Osteoblast (primary cell): ENCODE measurements around the gene ARMC9. TPM values are rescaled to one million over a fixed set of nuclear protein-coding genes. Genes with fewer than 3 reads are reported as not detected.
A peak's percentile ranks its signal among the peaks of the same experiment; 100 is the strongest.

Source experiments
- DNase-seq: peaks from one replicate; pipeline ENCODE4 v3.0.0; 2011; ENCODE audit warnings: low spot score, mixed read lengths; ENCODE audit not compliant: insufficient read length; ENCODE audit errors: missing footprints
- H2AFZ ChIP-seq: 2 replicates; pipeline ENCODE4 v1.6.0; 2011; ENCODE audit warnings: mild to moderate bottlenecking, low read length
- H3K27ac ChIP-seq: 2 replicates; pipeline ENCODE4 v1.5.1; 2011; ENCODE audit warnings: mild to moderate bottlenecking, low read depth, low read length, moderate library complexity
- H3K27me3 ChIP-seq: 2 replicates; pipeline ENCODE4 v1.6.0; 2012; ENCODE audit warnings: mild to moderate bottlenecking, control low read depth, inconsistent platforms, low read length, moderate library complexity; ENCODE audit not compliant: insufficient read depth
- H3K36me3 ChIP-seq: 2 replicates; pipeline ENCODE4 v1.5.1; 2011; ENCODE audit warnings: mild to moderate bottlenecking, low read length, control low read depth, moderate library complexity; ENCODE audit not compliant: insufficient read depth
- H3K4me1 ChIP-seq: 2 replicates; pipeline ENCODE4 v1.5.1; 2011; ENCODE audit warnings: mild to moderate bottlenecking, low read length, control low read depth, moderate library complexity; ENCODE audit not compliant: insufficient read depth
- H3K4me2 ChIP-seq: 2 replicates; pipeline ENCODE4 v1.6.0; 2011; ENCODE audit warnings: mild to moderate bottlenecking, low read length; ENCODE audit not compliant: insufficient read depth
- H3K4me3 ChIP-seq: fragments of 200-600 bp; sonication (generic); 3 replicates; pipeline ENCODE4 v1.5.1; 2012; ENCODE audit warnings: mild to moderate bottlenecking, low read length, inconsistent platforms; ENCODE audit not compliant: insufficient read depth
- H3K79me2 ChIP-seq: 2 replicates; pipeline ENCODE4 v1.6.0; 2012; ENCODE audit warnings: mild to moderate bottlenecking, low read length, control low read depth, inconsistent platforms; ENCODE audit not compliant: insufficient read depth
- H3K9me3 ChIP-seq: 2 replicates; pipeline ENCODE4 v1.5.1; 2011; ENCODE audit warnings: low read depth, low read length, control low read depth
- H4K20me1 ChIP-seq: 2 replicates; pipeline ENCODE4 v1.6.0; 2012; ENCODE audit warnings: mild to moderate bottlenecking, low read length, control low read depth; ENCODE audit not compliant: insufficient read depth
- CTCF ChIP-seq: IDR thresholded peaks from 2 replicates; pipeline ENCODE4 v1.5.1; 2011; ENCODE audit warnings: mild to moderate bottlenecking, low read depth, low read length, moderate library complexity; ENCODE audit errors: extremely low read depth
- total RNA-seq: library from RNA; depleted of rRNA; stranded (reverse); fragments of >200 nt; gene quantifications from 2 replicates; pipeline ENCODE4 v1.2.3, GENCODE V29; 2012

ARMC9 gene
- total RNA-seq, 1 donor, result 221 TPM

GRCh38 chr2:231183851-231184250 lies 14.6 kb upstream of the ARMC9 start:
- H4K20me1 ChIP-seq, result no peaks in the 10 kb centered on the region
- no peak overlapping the region for H3K27ac ChIP-seq
- H2AFZ ChIP-seq, result no peak overlapping the region
- no peaks in the 10 kb centered on the region for H3K36me3 ChIP-seq
- H3K4me1 ChIP-seq, result peaks cover 20% of the 10 kb centered on the region
- no peak overlapping the region for H3K4me3 ChIP-seq
- no peak for TF ChIP-seq CTCF
- H3K9me3 ChIP-seq, result no peaks in the 10 kb centered on the region
- peak; percentile 37 for DNase-seq
- no peaks in the 10 kb centered on the region for H3K79me2 ChIP-seq
- H3K27me3 ChIP-seq, result no peaks in the 10 kb centered on the region
- no peak overlapping the region for H3K4me2 ChIP-seq

GRCh38 chr2:231184319-231184718 lies 14.1 kb upstream of the ARMC9 start:
- no peaks in the 10 kb centered on the region for H3K9me3 ChIP-seq
- no peaks in the 10 kb centered on the region for H3K27me3 ChIP-seq
- H3K79me2 ChIP-seq, result no peaks in the 10 kb centered on the region
- H3K4me3 ChIP-seq, result no peak overlapping the region
- no peak overlapping the region for H3K27ac ChIP-seq
- TF ChIP-seq CTCF, result no peak
- H3K4me1 ChIP-seq, result peaks cover 20% of the 10 kb centered on the region
- no peaks in the 10 kb centered on the region for H4K20me1 ChIP-seq
- H3K4me2 ChIP-seq, result no peak overlapping the region
- no peaks in the 10 kb centered on the region for H3K36me3 ChIP-seq
- no peak overlapping the region for H2AFZ ChIP-seq
- peak; percentile 5 for DNase-seq

- Histone ChIP-seq H4K20me1 (no peaks in the 10 kb centered on the region), H3K4me3 (no peak overlapping the region), H2AFZ (peak overlapping the region; percentile 29), H3K27ac (no peak overlapping the region), H3K4me2 (no peak overlapping the region), H3K4me1 (peaks cover 19% of the 10 kb centered on the region), H3K79me2 (no peaks in the 10 kb centered on the region), H3K9me3 (no peaks in the 10 kb centered on the region), H3K27me3 (no peaks in the 10 kb centered on the region), H3K36me3 (no peaks in the 10 kb centered on the region)
- no peak for TF ChIP-seq CTCF
- peak; percentile 55 for DNase-seq
Observed at GRCh38 chr2:231185050-231185725, 13.2 kb upstream of the ARMC9 start.

GRCh38 chr2:231185886-231186285 lies 12.5 kb upstream of the ARMC9 start:
- Histone ChIP-seq H3K27ac (no peak overlapping the region), H3K4me1 (peaks cover 26% of the 10 kb centered on the region), H3K27me3 (no peaks in the 10 kb centered on the region), H3K4me2 (no peak overlapping the region), H3K4me3 (no peak overlapping the region), H3K9me3 (no peaks in the 10 kb centered on the region), H2AFZ (peak overlapping the region; percentile 31), H3K79me2 (no peaks in the 10 kb centered on the region), H3K36me3 (no peaks in the 10 kb centered on the region), H4K20me1 (no peaks in the 10 kb centered on the region)
- peak; percentile 42 for DNase-seq
- TF ChIP-seq CTCF, result no peak
